Prostate gland (tissue), 2 donors: ENCODE data around the gene FXYD1. TPM values are rescaled to one million over a fixed set of nuclear protein-coding genes. Genes with fewer than 3 reads are reported as not detected.
A peak's percentile ranks its signal among the peaks of the same experiment; 100 is the strongest.

Source experiments
- DNase-seq: peaks from one replicate; pipeline ENCODE4 v3.0.0-alpha.2; 2019; ENCODE audit warnings: low spot score
- H3K27ac ChIP-seq, 2 donors: fragments of 200-600 bp; sonication (generic); 2 replicates each; pipeline ENCODE4 v1.5.1; 2017 to 2019
- H3K27me3 ChIP-seq: fragments of 200-600 bp; sonication (generic); replicated peaks from 2 replicates; pipeline ENCODE4 v1.5.1; 2019; ENCODE audit not compliant: insufficient read depth
- H3K36me3 ChIP-seq, 2 donors: fragments of 200-600 bp; sonication (generic); 1 replicate in 1 of 2; 2 replicates in 1 of 2; pipeline versions ENCODE4 v1.5.1 to v1.8.1; 2017 to 2019
- H3K4me1 ChIP-seq: fragments of 200-600 bp; sonication (generic); replicated peaks from 2 replicates; pipeline ENCODE4 v1.5.1; 2019
- H3K4me3 ChIP-seq, 2 donors: fragments of 200-600 bp; sonication (generic); 2 replicates each; pipeline ENCODE4 v1.5.1; 2017 to 2019
- H3K9me3 ChIP-seq: fragments of 200-600 bp; sonication (generic); 2 replicates; pipeline ENCODE4 v1.5.1; 2017
- POLR2A ChIP-seq: fragments of 450-650 bp; IDR thresholded peaks from one replicate; pipeline ENCODE4 v1.6.1; 2016; ENCODE audit warnings: antibody characterized with exemption, mild to moderate bottlenecking
- POLR2AphosphoS5 ChIP-seq: sonication (generic); formaldehyde crosslinking; IDR thresholded peaks from one replicate; pipeline ENCODE4 v1.6.1; 2017; ENCODE audit warnings: antibody characterized with exemption
- WGBS: methylation state at CpG from one replicate; pipeline ENCODE4 v1.1.5; 2018; 5-methylcytosine and 5-hydroxymethylcytosine counted together
- intact Hi-C: fragments of 100-400 bp; cut with DNase I; formaldehyde crosslinking; loops from one replicate; pipeline ENCODE4 v1.14.2; 2022
- total RNA-seq, 2 donors: library from RNA; depleted of rRNA; stranded (reverse); fragments of >200 nt; gene quantifications; one replicate each; pipeline ENCODE4 v1.1.0, GENCODE V29; 2016
- TF ChIP-seq, protein P1 (sequence below), 4 experiments: fragments of 200-600 bp in 2 of 4; fragments of 450-650 bp in 2 of 4; sonication (generic) in 2 of 4; IDR thresholded peaks; 1 replicate in 3 of 4; 2 replicates in 1 of 4; pipeline ENCODE4 v1.5.1; 2016 to 2019; ENCODE audit warnings: antibody characterized with exemption in 4 of 4, mild to moderate bottlenecking in 2 of 4, moderate library complexity in 2 of 4

The FXYD1 gene
- total RNA-seq, 2 donors from 2014 or later = 15.9 to 30.6 TPM

DNA sequence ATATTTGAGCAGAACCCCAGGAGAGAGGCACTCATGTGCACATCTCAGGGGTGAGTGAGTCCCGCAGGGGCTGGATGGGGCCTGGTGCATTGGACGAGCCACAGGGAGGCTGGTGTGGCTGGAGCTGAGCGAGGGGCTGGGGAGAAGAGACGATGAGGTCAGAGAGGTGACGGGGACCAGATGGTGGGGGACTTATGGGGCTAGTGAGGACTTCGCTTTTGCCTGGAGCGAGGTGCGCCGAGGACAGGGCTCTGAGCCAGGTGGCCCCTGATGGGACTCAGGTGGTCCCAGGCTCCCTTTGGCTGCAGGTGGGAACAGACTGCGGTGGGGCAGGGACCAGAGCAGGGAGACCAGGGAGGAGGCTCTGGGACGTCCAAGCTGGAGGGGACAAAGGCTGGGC, 29.9 kb upstream of the FXYD1 start:
- H3K4me3 ChIP-seq = no peak overlapping the region
- no peak for DNase-seq
- intact Hi-C loops = no loop called here
- no peaks in the 10 kb centered on the region for H3K36me3 ChIP-seq
- no peak overlapping the region for H3K27ac ChIP-seq
- WGBS = 94% methylated on average over 11 of the region's 11 CpGs
- H3K9me3 ChIP-seq = no peaks in the 10 kb centered on the region
- no peak for TF ChIP-seq POLR2A
- TF ChIP-seq, protein P1, sequence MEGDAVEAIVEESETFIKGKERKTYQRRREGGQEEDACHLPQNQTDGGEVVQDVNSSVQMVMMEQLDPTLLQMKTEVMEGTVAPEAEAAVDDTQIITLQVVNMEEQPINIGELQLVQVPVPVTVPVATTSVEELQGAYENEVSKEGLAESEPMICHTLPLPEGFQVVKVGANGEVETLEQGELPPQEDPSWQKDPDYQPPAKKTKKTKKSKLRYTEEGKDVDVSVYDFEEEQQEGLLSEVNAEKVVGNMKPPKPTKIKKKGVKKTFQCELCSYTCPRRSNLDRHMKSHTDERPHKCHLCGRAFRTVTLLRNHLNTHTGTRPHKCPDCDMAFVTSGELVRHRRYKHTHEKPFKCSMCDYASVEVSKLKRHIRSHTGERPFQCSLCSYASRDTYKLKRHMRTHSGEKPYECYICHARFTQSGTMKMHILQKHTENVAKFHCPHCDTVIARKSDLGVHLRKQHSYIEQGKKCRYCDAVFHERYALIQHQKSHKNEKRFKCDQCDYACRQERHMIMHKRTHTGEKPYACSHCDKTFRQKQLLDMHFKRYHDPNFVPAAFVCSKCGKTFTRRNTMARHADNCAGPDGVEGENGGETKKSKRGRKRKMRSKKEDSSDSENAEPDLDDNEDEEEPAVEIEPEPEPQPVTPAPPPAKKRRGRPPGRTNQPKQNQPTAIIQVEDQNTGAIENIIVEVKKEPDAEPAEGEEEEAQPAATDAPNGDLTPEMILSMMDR (IDR thresholded peaks at IDR 0.05) = no peak
- TF ChIP-seq POLR2AphosphoS5 = no peak
- no peaks in the 10 kb centered on the region for H3K4me1 ChIP-seq
- H3K27me3 ChIP-seq = no peaks in the 10 kb centered on the region

DNA sequence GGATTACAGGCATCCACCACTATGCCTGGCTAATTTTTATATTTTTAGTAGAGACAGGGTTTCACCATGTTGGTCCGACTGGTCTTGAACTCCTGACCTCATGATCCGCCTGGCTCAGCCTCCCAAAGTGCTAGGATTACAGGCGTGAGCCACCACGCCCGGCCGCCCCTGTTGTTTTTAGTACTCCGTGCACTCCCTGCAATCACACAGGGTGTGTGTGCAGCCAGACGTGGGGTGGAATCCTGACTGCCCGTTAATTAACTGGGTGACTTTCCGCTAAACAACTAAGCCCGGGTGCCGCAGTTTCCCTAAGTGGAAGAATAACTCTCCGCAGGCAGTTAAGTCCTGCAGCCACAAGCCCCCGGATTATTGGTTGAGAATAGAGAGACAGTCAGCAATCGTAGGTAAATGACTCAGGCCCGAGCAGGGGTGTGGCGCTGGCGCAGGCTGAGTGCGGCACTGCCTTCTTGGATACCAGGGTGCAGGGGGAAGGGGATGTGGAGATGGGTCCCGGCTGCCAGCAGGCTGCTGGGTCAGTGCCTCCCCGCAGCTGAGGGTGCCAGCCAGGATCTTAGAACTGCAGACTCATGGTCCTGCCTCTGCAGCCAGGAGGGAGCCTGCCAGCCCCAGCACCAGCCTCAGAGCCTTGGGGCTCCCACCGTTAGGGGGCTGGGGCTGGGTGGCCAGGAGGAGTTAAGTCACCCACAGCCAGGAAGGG, 29.1 kb upstream of the FXYD1 start:
- Histone ChIP-seq H3K9me3 (no peaks in the 10 kb centered on the region), H3K36me3 (no peaks in the 10 kb centered on the region), H3K27ac (no peak overlapping the region), H3K27me3 (no peaks in the 10 kb centered on the region), H3K4me3 (no peak overlapping the region), H3K4me1 (no peaks in the 10 kb centered on the region)
- no peak for DNase-seq
- WGBS = 70% methylated on average over 22 of the region's 22 CpGs
- intact Hi-C loops = no loop called here
- TF ChIP-seq, protein P1 (IDR thresholded peaks at IDR 0.05) = no peak
- no peak for TF ChIP-seq POLR2AphosphoS5
- TF ChIP-seq POLR2A = no peak

DNA sequence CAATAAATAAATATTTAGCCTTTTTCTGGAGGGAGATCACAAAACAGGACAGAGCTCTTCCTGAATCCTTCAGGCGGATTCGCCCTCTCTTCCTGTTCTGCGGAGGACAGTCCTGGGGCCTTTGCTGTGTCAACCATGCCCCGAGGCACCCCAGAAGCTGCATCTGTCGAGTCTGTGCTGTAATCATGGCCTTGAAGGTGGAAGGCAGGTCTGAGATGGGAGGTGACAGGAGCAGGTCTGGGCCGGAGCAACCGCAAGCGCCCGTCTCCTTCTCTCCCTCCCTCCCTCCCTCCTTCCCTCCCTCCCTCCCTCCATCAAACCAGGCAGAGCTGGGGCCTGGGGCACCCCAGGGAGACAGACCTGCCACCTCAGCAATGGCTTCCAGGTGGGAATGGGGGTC, 27.6 kb upstream of the FXYD1 start:
- intact Hi-C loops = no loop called here
- H3K36me3 ChIP-seq = no peaks in the 10 kb centered on the region
- H3K27me3 ChIP-seq = no peaks in the 10 kb centered on the region
- WGBS = 42% methylated on average over 9 of the region's 9 CpGs
- H3K27ac ChIP-seq = peak overlapping the region in 1 of 2 donors; percentile 41
- no peaks in the 10 kb centered on the region for H3K4me1 ChIP-seq
- H3K9me3 ChIP-seq = no peaks in the 10 kb centered on the region
- DNase-seq = no peak
- no peak for TF ChIP-seq POLR2A
- TF ChIP-seq, protein P1 (IDR thresholded peaks at IDR 0.05) = no peak
- no peak for TF ChIP-seq POLR2AphosphoS5
- no peak overlapping the region for H3K4me3 ChIP-seq

DNA sequence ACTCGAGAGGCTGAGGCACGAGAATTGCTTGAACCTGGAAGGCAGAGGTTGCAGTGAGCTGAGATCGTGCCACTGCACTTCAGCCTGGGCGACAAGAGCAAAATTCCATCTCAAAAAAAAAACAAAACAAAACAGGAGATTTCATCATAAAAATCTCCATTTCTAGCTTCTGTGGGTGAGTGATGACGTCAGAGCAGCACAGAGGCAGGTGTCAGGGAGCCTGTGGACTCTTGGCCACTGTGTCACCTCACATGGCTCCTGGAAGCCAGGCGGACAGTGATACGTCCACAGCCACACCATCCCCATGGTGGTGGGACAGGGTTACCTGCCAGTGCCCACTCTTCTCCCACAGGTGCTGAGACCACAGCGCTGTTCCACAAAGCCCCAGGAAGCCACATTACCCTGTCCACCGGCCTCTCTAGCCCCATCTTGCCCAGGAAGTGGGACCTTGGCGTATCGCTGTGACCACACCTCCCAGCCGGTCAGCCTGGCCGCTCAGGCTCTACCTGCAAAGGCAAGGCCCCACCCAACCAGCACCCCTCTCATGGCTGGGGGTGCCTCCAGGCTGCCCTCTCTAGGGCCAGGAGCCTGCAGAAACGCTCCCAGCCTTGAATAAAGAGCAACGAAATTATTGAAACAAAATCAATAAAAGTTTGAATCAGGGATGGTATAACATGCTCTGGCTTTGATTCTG, 25.5 kb upstream of the FXYD1 start:
- Histone ChIP-seq H3K27me3 (no peaks in the 10 kb centered on the region), H3K27ac (no peak overlapping the region), H3K4me3 (no peak overlapping the region), H3K4me1 (no peaks in the 10 kb centered on the region), H3K36me3 (no peaks in the 10 kb centered on the region), H3K9me3 (no peaks in the 10 kb centered on the region)
- 92% methylated on average over 15 of the region's 15 CpGs for WGBS
- intact Hi-C loops = no loop called here
- TF ChIP-seq POLR2A = no peak
- no peak for TF ChIP-seq POLR2AphosphoS5
- TF ChIP-seq, protein P1 (IDR thresholded peaks at IDR 0.05) = no peak
- DNase-seq = no peak
